Activated CD4-positive, alpha-beta memory T cell treated with anti-CD3 and anti-CD28 coated beads for 36 hours (primary cell): ENCODE data around the gene FAAP20. TPM values are rescaled to one million over a fixed set of nuclear protein-coding genes. Genes with fewer than 3 reads are reported as not detected.
A peak's percentile ranks its signal among the peaks of the same experiment; 100 is the strongest.

Experiments used
- CTCF ChIA-PET: fragments of 350-600 bp; sonication (Branson Sonifier 250); formaldehyde crosslinking; loops from one replicate; lab custom pipeline; 2021; ENCODE audit warnings: antibody characterized with exemption, inconsistent platforms; lab: Charles Lee
- POLR2A ChIA-PET: fragments of 350-600 bp; sonication (Branson Sonifier 250); formaldehyde crosslinking; loops from one replicate; lab custom pipeline; 2021; ENCODE audit warnings: antibody characterized with exemption; lab: Charles Lee
- DNase-seq: peaks from one replicate; pipeline ENCODE4 v3.0.0-alpha.2; 2020
- H3K27ac Mint-ChIP-seq: one replicate; pipeline ENCODE4 v1.8.0; 2021; ENCODE audit warnings: mixed read lengths
- H3K27me3 Mint-ChIP-seq: one replicate; pipeline ENCODE4 v1.8.0; 2021; ENCODE audit warnings: mixed read lengths
- H3K36me3 Mint-ChIP-seq: one replicate; pipeline ENCODE4 v1.8.0; 2021; ENCODE audit warnings: mixed read lengths
- H3K4me1 Mint-ChIP-seq: one replicate; pipeline ENCODE4 v1.8.0; 2021; ENCODE audit warnings: low read depth, mixed read lengths
- H3K4me3 Mint-ChIP-seq: one replicate; pipeline ENCODE4 v1.8.0; 2021; ENCODE audit warnings: mild to moderate bottlenecking, mixed read lengths
- H3K9me3 Mint-ChIP-seq: one replicate; pipeline ENCODE4 v1.8.0; 2021; ENCODE audit warnings: mixed read lengths
- intact Hi-C: fragments of 100-400 bp; cut with micrococcal nuclease; formaldehyde crosslinking; loops from one replicate; pipeline ENCODE4 v1.15.1; 2023
- total RNA-seq, 2 experiments: library from RNA; stranded (reverse); gene quantifications; one replicate each; pipeline ENCODE4 v1.2.3, GENCODE V29; 2021

Gene FAAP20
- total RNA-seq, 2 experiments from 2014 or later: 64.9 to 69.8 TPM

- Mint-ChIP-seq H3K4me3 (peak overlapping the region; percentile 93), H3K27ac (peak overlapping the region; percentile 85), H3K27me3 (no peaks in the 10 kb centered on the region), H3K36me3 (no peaks in the 10 kb centered on the region), H3K4me1 (peaks cover 20% of the 10 kb centered on the region), H3K9me3 (no peaks in the 10 kb centered on the region)
- DNase-seq: peak; percentile 94
- intact Hi-C loops: loop anchor here (1.0 to 5.0 kb wide), 4 partner anchors 60 to 348 kb away; no protein-coding TSS in a partner anchor
- ChIA-PET CTCF (interaction anchor here (0.7 to 17.1 kb wide), 10 partner anchors 10 to 349 kb away, joined by 3 to 409 read pairs (median 3); partner anchors contain the start of genes MORN1 and RER1), POLR2A (interaction anchor here (0.9 to 2.6 kb wide), 8 partner anchors 29 to 346 kb away, joined by 3 to 10 read pairs (median 4); partner anchors contain the start of gene SKI)
These were observed 4.7 kb upstream of the FAAP20 start for GRCh38 chr1:2199042-2199810.

- Mint-ChIP-seq H3K4me1 (peaks cover 19% of the 10 kb centered on the region), H3K36me3 (no peaks in the 10 kb centered on the region), H3K27ac (peak overlapping the region; percentile 85), H3K9me3 (no peaks in the 10 kb centered on the region), H3K4me3 (peak overlapping the region; percentile 93), H3K27me3 (no peaks in the 10 kb centered on the region)
- no peak for DNase-seq
- ChIA-PET POLR2A (interaction anchor here (0.9 to 2.6 kb wide), 8 partner anchors 29 to 117 kb away, joined by 3 to 10 read pairs (median 4); partner anchors contain the start of gene SKI), CTCF (interaction anchor here (0.7 to 17.1 kb wide), 8 partner anchors 14 to 349 kb away, joined by 3 to 409 read pairs (median 4); partner anchors contain the start of genes MORN1 and RER1)
- intact Hi-C loops: loop anchor here (2.0 to 5.0 kb wide), 3 partner anchors 60 to 349 kb away; no protein-coding TSS in a partner anchor
These were observed 4.0 kb upstream of the FAAP20 start for GRCh38 chr1:2198571-2198970.

- H3K36me3 Mint-ChIP-seq: peaks cover 1% of the 10 kb centered on the region
- no peaks in the 10 kb centered on the region for H3K27me3 Mint-ChIP-seq
- H3K9me3 Mint-ChIP-seq: no peaks in the 10 kb centered on the region
- CTCF ChIA-PET: interaction anchor here (2.1 to 17.1 kb wide), 2 partner anchors 23 to 188 kb away, joined by 6 to 409 read pairs; partner anchors contain the start of genes MORN1 and RER1
- H3K4me1 Mint-ChIP-seq: peaks cover 24% of the 10 kb centered on the region
- peak overlapping the region; percentile 85 for H3K27ac Mint-ChIP-seq
- intact Hi-C loops: loop anchor here (2.0 to 5.0 kb wide), 3 partner anchors 61 to 350 kb away; no protein-coding TSS in a partner anchor
- no peak for DNase-seq
- POLR2A ChIA-PET: interaction anchor here (1.0 kb wide), 1 partner anchor 31 kb away, joined by 3 read pairs; no protein-coding TSS in a partner anchor
- no peak overlapping the region for H3K4me3 Mint-ChIP-seq
These were observed 3.2 kb upstream of the FAAP20 start for GRCh38 chr1:2197707-2198165.

GRCh38 chr1:2196901-2197638, 2.5 kb upstream of the FAAP20 start:
- POLR2A ChIA-PET: no interaction called here
- Mint-ChIP-seq H3K9me3 (no peaks in the 10 kb centered on the region), H3K36me3 (peaks cover 2% of the 10 kb centered on the region), H3K27me3 (no peaks in the 10 kb centered on the region), H3K27ac (no peak overlapping the region), H3K4me3 (no peak overlapping the region), H3K4me1 (peaks cover 27% of the 10 kb centered on the region)
- CTCF ChIA-PET: interaction anchor here (0.8 to 17.1 kb wide), 4 partner anchors 34 to 188 kb away, joined by 3 to 409 read pairs (median 47); partner anchors contain the start of genes MORN1, RER1 and SKI
- no peak for DNase-seq
- intact Hi-C loops: loop anchor here (5.0 kb wide), 2 partner anchors 105 to 350 kb away; no protein-coding TSS in a partner anchor

DNA sequence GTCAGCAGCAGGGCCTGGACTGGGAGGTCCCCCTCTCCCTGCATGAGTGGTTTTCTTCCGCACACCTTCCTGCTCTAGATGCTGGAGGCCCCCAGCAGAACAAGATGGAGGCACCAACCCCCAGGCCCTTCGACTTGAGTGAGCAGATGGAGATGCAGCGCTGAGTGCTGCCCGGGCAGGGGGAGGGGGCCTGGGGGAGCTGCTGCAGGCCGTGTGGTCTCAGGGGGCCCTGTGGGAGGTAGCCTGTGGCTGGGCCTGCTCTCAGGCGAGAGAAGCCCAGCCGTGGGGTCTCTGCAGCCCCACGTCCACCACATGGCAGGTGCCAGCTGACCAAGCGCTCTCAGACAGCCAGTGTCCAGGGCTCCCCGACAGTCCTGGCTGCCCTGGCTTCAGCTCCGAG, 1.2 kb upstream of the FAAP20 start:
- Mint-ChIP-seq H3K36me3 (peaks cover 2% of the 10 kb centered on the region), H3K9me3 (no peaks in the 10 kb centered on the region), H3K27ac (peak overlapping the region; percentile 94), H3K27me3 (no peaks in the 10 kb centered on the region), H3K4me1 (peaks cover 34% of the 10 kb centered on the region), H3K4me3 (no peak overlapping the region)
- CTCF ChIA-PET: interaction anchor here (0.8 to 17.1 kb wide), 12 partner anchors 8 to 591 kb away, joined by 3 to 409 read pairs (median 9); partner anchors contain the start of genes MORN1, RER1 and SKI
- POLR2A ChIA-PET: interaction anchor here (1.1 to 1.7 kb wide), 3 partner anchors 21 to 186 kb away, joined by 3 to 12 read pairs (median 9); partner anchors contain the start of gene SKI
- DNase-seq: no peak
- intact Hi-C loops: loop anchor here (1.0 to 5.0 kb wide), 5 partner anchors 10 to 352 kb away; no protein-coding TSS in a partner anchor

DNA sequence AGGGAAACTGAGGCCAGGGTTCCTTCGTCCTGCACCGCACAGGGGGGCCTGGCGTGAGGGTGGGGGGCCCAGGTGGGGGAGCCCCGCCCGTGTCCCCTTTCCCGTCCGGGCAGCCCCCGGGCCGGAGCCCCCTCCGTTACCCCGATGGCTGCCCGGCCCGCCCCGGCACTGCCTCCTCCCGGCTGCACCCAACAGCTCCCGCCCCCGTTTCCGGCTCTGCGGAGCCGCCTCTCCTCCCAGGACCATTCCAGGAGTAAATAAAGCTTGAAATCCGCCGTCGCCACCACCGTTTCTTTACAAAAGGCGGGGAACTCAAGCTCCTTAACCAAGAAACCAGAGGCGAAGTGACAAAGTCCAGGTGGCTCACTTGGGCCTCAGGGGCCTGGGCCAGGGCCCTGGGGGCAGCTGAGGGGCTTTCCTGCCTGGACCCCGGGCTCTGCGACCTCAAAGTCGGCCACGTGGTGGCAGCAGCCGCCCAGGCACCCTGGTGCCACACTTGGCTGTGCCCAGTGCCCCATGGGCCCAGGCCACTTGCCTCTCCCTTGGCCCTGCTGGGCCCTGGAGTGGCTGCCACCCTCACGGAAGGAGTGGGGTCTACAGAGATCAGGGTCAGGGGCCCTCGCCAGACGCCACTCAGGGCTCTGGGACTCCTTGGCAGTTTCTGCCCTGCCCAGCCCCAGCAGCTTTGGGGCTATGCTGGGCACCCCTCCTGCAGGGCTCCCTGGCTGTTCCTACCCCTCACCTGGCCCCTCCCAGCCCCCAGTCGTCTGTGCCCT, 514 bp upstream of the FAAP20 start:
- H3K36me3 Mint-ChIP-seq: peaks cover 2% of the 10 kb centered on the region
- no peaks in the 10 kb centered on the region for H3K9me3 Mint-ChIP-seq
- intact Hi-C loops: loop anchor here (1.0 to 5.0 kb wide), 5 partner anchors 10 to 352 kb away; no protein-coding TSS in a partner anchor
- peak overlapping the region; percentile 80 for H3K4me3 Mint-ChIP-seq
- peak; percentile 91 for DNase-seq
- H3K27me3 Mint-ChIP-seq: no peaks in the 10 kb centered on the region
- H3K4me1 Mint-ChIP-seq: peaks cover 38% of the 10 kb centered on the region
- ChIA-PET CTCF (interaction anchor here (0.6 to 17.1 kb wide), 39 partner anchors 9 to 592 kb away, joined by 3 to 409 read pairs (median 4); partner anchors contain the start of genes MORN1, PEX10, RER1 and SKI), POLR2A (interaction anchor here (0.7 to 1.7 kb wide), 7 partner anchors 21 to 196 kb away, joined by 3 to 12 read pairs (median 4); partner anchors contain the start of genes MORN1, RER1 and SKI)
- H3K27ac Mint-ChIP-seq: peak overlapping the region; percentile 94

DNA sequence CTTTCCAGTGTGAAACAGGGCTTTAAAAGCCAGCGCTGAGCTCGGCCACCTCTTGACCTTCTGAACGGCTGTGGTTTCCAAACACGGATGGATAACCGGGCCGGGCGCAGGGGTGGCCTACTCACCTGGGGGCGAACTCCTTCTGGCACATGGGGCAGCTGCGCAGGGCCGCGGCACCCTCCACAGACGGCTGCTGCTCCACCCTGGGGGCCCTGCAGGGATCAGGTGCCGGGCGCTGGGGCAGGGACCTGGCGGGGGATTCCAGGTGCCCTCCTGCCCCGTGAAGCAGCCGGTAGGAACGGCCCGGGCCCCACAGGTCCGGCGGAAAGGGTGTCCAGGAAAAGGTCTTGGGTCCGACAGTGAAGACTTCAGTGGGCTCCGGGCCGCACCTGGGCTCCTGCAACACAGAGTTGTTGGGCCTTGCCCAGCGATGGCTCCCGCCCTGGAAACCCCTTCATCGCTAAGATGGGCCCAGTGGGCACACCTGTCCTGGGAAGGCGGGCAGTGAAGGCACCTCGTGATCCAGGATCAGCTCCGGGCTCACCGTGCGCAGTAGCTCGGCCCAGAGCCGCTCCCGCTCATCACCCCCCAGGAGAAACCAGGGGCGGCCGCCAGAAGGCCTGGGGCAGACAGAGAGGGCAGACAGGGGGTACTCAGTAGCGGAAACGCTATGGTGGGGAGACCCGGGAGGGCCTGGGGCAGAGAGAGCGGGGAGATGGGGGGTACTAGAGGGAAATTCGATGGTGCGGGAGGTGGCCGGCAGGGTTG, 874 bp downstream of the FAAP20 start:
- intact Hi-C loops: loop anchor here (2.0 kb wide), 1 partner anchor 41 kb away; no protein-coding TSS in a partner anchor
- Mint-ChIP-seq H3K9me3 (no peaks in the 10 kb centered on the region), H3K27me3 (no peaks in the 10 kb centered on the region), H3K4me1 (peaks cover 30% of the 10 kb centered on the region), H3K27ac (peak overlapping the region; percentile 62), H3K36me3 (peaks cover 2% of the 10 kb centered on the region), H3K4me3 (peak overlapping the region; percentile 67)
- ChIA-PET POLR2A (interaction anchor here (0.6 kb wide), 1 partner anchor 590 kb away, joined by 3 read pairs; no protein-coding TSS in a partner anchor), CTCF (interaction anchor here (1.2 to 17.1 kb wide), 6 partner anchors 19 to 192 kb away, joined by 3 to 409 read pairs (median 32); partner anchors contain the start of genes MORN1, RER1 and SKI)
- no peak for DNase-seq

GRCh38 chr1:2192031-2192995, 2.3 kb downstream of the FAAP20 start:
- intact Hi-C loops: no loop called here
- no peaks in the 10 kb centered on the region for H3K27me3 Mint-ChIP-seq

GRCh38 chr1:2190491-2190976, 4.0 kb downstream of the FAAP20 start:
- POLR2A ChIA-PET: interaction anchor here (1.1 kb wide), 1 partner anchor 395 kb away, joined by 3 read pairs; no protein-coding TSS in a partner anchor
- peak overlapping the region; percentile 49 for H3K27ac Mint-ChIP-seq
- peaks cover 23% of the 10 kb centered on the region for H3K4me1 Mint-ChIP-seq

More at GRCh38 chr1:2192031-2192995, 2.3 kb downstream of the FAAP20 start:
- Mint-ChIP-seq H3K27ac (peak overlapping the region; percentile 66), H3K36me3 (peaks cover 2% of the 10 kb centered on the region), H3K4me1 (peaks cover 23% of the 10 kb centered on the region), H3K4me3 (no peak overlapping the region), H3K9me3 (no peaks in the 10 kb centered on the region)
- CTCF ChIA-PET: interaction anchor here (1.2 to 17.1 kb wide), 2 partner anchors 18 to 193 kb away, joined by 3 to 409 read pairs; partner anchors contain the start of genes MORN1 and RER1
- no peak for DNase-seq
- POLR2A ChIA-PET: no interaction called here

More at GRCh38 chr1:2190491-2190976, 4.0 kb downstream of the FAAP20 start:
- Mint-ChIP-seq H3K27me3 (no peaks in the 10 kb centered on the region), H3K36me3 (peaks cover 2% of the 10 kb centered on the region), H3K4me3 (peak overlapping the region; percentile 29), H3K9me3 (no peaks in the 10 kb centered on the region)
- DNase-seq: no peak
- CTCF ChIA-PET: interaction anchor here (17.1 kb wide), 1 partner anchor 195 kb away, joined by 409 read pairs; the partner anchor contains the start of genes MORN1 and RER1
- intact Hi-C loops: no loop called here
